Peyer's patch (tissue), 4 donors: ENCODE results near the gene TMEM143. TPM values are rescaled to one million over a fixed set of nuclear protein-coding genes. Genes with fewer than 3 reads are reported as not detected.
"Not testable (repeated sequence)": the region's sequence is repeated elsewhere in the genome, so short reads cannot be mapped to it uniquely, and the experiment has no call there.

Experiments used
- DNase-seq, 3 donors: peaks; one replicate each; pipeline ENCODE4 v3.0.0-alpha.2; 2017 to 2019
- H3K27ac ChIP-seq, 4 donors: fragments of 200-600 bp; sonication (generic); one replicate each; pipeline ENCODE4 v1.5.1; 2016 to 2019
- H3K27me3 ChIP-seq, 2 donors: fragments of 200-600 bp; sonication (generic); one replicate each; pipeline ENCODE4 v1.5.1; 2019
- H3K36me3 ChIP-seq, 3 donors: fragments of 200-600 bp; sonication (generic); one replicate each; pipeline ENCODE4 v1.5.1; 2016 to 2019
- H3K4me1 ChIP-seq, 4 donors: fragments of 200-600 bp; sonication (generic); one replicate each; pipeline ENCODE4 v1.5.1; 2016 to 2019
- H3K4me3 ChIP-seq, 4 donors: fragments of 200-600 bp; sonication (generic); 1 replicate in 3 of 4; 2 replicates in 1 of 4; pipeline ENCODE4 v1.5.1; 2016 to 2019; ENCODE audit warnings: mild to moderate bottlenecking in 1 of 4
- H3K9me3 ChIP-seq, 4 donors: fragments of 200-600 bp; sonication (generic); one replicate each; pipeline ENCODE4 v1.5.1; 2016 to 2019; ENCODE audit warnings: mild to moderate bottlenecking in 1 of 4
- CTCF ChIP-seq, 6 experiments: fragments of 450-650 bp in 4 of 6; fragments of 200-600 bp in 2 of 6; sonication (generic) in 1 of 6; IDR thresholded peaks; one replicate each; pipeline ENCODE4 v1.5.1; 2017 to 2019; ENCODE audit warnings: antibody characterized with exemption in 6 of 6, mild to moderate bottlenecking in 3 of 6, moderate library complexity in 1 of 6
- POLR2A ChIP-seq, 2 donors: fragments of 450-650 bp; IDR thresholded peaks; one replicate each; pipeline ENCODE4 v1.5.1; 2017; ENCODE audit warnings: antibody characterized with exemption in 2 of 2, mild to moderate bottlenecking in 2 of 2, moderate library complexity in 2 of 2
- total RNA-seq, 4 donors: library from RNA; depleted of rRNA; stranded (reverse); fragments of >200 nt; gene quantifications; one replicate each; pipeline ENCODE4 v1.1.0, GENCODE V29; 2016

The TMEM143 gene
- total RNA-seq, 4 donors from 2014 or later = 8.6 to 30.5 (median 20.0) TPM

GRCh38 chr19:48392860-48393558, 29.3 kb upstream of the TMEM143 start:
- Histone ChIP-seq H3K27ac (no peak overlapping the region), H3K9me3 (no peaks in the 10 kb centered on the region), H3K4me1 (peaks cover 0 to 33% (median 14%) of the 10 kb centered on the region in 4 donors), H3K36me3 (peaks cover 0 to 17% (median 0%) of the 10 kb centered on the region in 3 donors), H3K4me3 (no peak overlapping the region), H3K27me3 (peaks cover 4 to 38% of the 10 kb centered on the region in 2 donors)
- no peak for DNase-seq
- TF ChIP-seq CTCF (IDR thresholded peaks at IDR 0.05) (no peak), POLR2A (IDR thresholded peaks at IDR 0.05) (no peak)

GRCh38 chr19:48392006-48392344, 28.2 kb upstream of the TMEM143 start:
- Histone ChIP-seq H3K4me3 (peak overlapping the region in 1 of 4 donors; percentile 74), H3K27me3 (peaks cover 4 to 36% of the 10 kb centered on the region in 2 donors), H3K4me1 (peaks cover 0 to 27% (median 10%) of the 10 kb centered on the region in 4 donors), H3K36me3 (peaks cover 0 to 27% (median 0%) of the 10 kb centered on the region in 3 donors)
- not testable (repeated sequence) for DNase-seq, H3K9me3 ChIP-seq, H3K27ac ChIP-seq

GRCh38 chr19:48391100-48392005, 27.6 kb upstream of the TMEM143 start, which contains the start of gene KDELR1:
TSS of gene KDELR1 (minus strand) at chr19:48391551. CDS start at chr19:48391358, 193 bp downstream.
- Histone ChIP-seq H3K36me3 (peaks cover 0 to 33% (median 0%) of the 10 kb centered on the region in 3 donors), H3K9me3 (no peaks in the 10 kb centered on the region), H3K4me3 (peak within 1 kb of the TSS; percentile 68 to 98 (median 85)), H3K27me3 (peaks cover 4 to 30% of the 10 kb centered on the region in 2 donors), H3K27ac (peak within 1 kb of the TSS; percentile 75 to 94 (median 86)), H3K4me1 (peaks cover 0 to 27% (median 10%) of the 10 kb centered on the region in 4 donors)
- peak; percentile 76 to 91 (median 87) for TF ChIP-seq CTCF (IDR thresholded peaks at IDR 0.05)
- TF ChIP-seq POLR2A (IDR thresholded peaks at IDR 0.05) = peak; percentile 53 to 67
- peak; percentile 68 to 88 (median 86) for DNase-seq

- Histone ChIP-seq H3K4me1 (peaks cover 0 to 27% (median 10%) of the 10 kb centered on the region in 4 donors), H3K27me3 (peaks cover 4 to 22% of the 10 kb centered on the region in 2 donors), H3K4me3 (peak overlapping the region; percentile 68 to 98 (median 85)), H3K36me3 (peaks cover 0 to 42% (median 0%) of the 10 kb centered on the region in 3 donors), H3K9me3 (no peaks in the 10 kb centered on the region), H3K27ac (peak overlapping the region; percentile 75 to 94 (median 86))
- peak; percentile 57 to 80 (median 79) for DNase-seq
- TF ChIP-seq POLR2A (IDR thresholded peaks at IDR 0.05) = peak in 1 of 2 donors; percentile 26
- TF ChIP-seq CTCF (IDR thresholded peaks at IDR 0.05) = peak; percentile 53 to 75 (median 66)
Measured at GRCh38 chr19:48390188-48391099, 26.7 kb upstream of the TMEM143 start.

GRCh38 chr19:48386981-48387380, 23.2 kb upstream of the TMEM143 start:
- no peaks in the 10 kb centered on the region for H3K9me3 ChIP-seq
- no peak overlapping the region for H3K4me3 ChIP-seq
- peaks cover 0 to 77% (median 0%) of the 10 kb centered on the region in 3 donors for H3K36me3 ChIP-seq
- DNase-seq = no peak
- H3K4me1 ChIP-seq = peaks cover 0 to 12% (median 0%) of the 10 kb centered on the region in 4 donors
- no peaks in the 10 kb centered on the region for H3K27me3 ChIP-seq
- TF ChIP-seq CTCF (IDR thresholded peaks at IDR 0.05) = no peak
- TF ChIP-seq POLR2A (IDR thresholded peaks at IDR 0.05) = no peak
- H3K27ac ChIP-seq = no peak overlapping the region
